NCI-H128 (cell line): ENCODE data around the gene ANAPC13.

Source experiments
- DNase-seq: peaks from one replicate; lab custom pipeline; 2025; ENCODE audit not compliant: unreplicated experiment; lab: John Stamatoyannopoulos, UW

Gene ANAPC13

DNA sequence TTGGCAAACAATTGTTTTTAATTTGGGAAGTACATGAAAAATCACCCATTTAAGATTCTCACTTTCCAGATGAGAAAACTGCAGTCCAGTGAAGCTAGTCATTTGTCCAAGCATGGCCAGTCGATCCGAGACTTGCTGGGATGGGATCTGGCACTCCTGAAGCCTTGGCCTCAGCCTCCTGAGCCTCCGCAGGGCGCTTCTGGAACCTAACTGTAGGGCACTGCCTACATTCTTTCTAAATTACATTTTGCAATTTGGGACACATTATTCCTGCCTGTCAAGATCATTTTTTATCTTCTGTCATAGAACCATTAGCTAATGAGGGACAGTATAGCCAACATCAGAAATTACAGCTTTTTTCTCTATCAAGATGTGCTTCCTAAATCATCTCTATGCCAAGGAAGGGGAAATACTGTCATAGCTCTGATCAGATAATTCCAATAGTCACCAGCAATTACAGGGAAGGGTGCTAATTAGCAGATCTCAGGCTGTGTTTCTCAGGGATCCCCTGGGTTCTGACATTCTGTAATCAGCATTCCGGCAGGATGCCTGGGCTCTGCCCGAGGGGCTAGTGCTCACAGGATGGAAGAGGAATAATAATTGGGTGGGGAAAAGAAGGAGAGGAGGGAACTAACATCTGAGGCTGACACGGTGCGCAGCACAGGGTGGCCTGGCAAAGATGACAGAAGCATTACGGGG lies 28.3 kb downstream of the ANAPC13 start:
- DNase-seq, result no peak

DNA sequence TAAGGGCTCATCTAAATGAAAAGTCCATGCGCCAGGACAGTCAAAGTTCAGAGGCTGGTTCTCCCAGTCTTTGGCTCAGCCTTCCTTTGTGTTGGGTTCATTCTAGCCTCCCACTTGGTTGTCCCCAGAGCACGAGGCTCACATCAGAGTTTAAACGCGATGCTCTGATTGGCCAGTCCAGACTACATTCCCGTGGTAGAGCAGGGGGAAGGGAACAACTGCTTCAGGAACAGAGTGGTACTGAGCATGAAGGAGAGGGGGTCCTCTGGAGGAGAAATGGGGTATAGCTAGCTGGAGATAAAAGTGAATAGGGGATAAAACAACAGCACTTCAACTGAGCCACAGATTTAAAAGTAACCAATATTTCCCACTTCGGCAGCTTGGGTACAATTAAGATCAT lies 32.2 kb downstream of the ANAPC13 start:
- DNase-seq, result no peak

DNA sequence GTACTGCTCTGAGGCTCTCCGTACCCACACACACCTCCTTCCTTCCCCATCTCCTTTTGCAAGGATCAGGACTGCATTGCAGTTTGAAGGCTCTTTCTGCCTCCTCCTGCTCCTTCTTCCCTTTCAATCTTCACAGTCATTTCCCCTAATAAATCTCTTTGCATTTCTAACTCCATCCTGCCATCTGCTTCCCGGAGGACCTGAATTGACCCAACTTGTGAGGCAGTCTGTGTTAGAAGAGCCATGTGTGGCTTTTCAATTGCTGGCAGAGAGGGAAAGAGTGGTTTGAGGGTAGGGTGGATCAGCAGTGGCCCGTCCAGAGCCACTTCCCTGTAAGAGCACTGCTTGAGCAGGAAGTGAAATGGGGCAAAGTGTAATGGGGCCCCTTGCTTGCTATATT lies 35.8 kb downstream of the ANAPC13 start:
- DNase-seq, result no peak

DNA sequence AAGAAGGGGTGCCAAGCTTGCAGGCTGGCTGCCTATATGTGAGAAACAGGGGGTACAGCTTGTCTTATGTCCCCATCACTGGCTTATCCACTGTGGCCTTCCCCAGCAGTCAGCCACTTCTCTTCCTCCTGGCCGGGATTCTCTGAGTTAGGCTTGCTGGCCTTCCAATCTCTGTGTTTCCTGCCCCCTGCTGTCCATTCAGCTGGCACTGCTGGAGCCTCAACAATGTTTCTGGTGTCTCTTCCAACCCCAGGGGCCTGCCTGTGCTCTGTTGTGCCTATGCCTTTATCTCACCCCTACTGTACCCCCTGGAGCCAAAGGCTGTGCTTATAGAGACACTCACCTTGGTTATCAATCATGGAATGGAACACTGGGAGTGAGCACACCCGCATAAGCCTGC lies 36.5 kb downstream of the ANAPC13 start:
- DNase-seq, result no peak

DNA sequence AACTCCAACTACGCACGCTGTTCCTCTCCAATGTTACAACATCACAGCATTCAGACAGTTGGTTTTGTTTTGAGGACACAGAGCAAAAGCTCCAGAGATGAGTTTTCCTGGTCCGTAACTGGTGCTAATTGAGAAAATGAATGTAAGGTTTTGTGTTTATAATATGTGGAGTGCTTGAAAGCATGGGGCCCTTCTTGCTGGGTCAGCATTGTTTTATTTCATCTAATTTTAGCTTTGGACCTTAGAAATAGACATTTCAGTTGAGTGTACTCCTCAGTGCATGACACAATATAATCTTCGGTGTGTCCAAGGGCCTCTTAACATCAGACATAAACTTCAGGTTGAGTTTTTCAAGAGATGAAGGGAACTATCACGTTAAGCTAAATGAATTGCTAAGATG lies 37.1 kb downstream of the ANAPC13 start:
- no peak for DNase-seq

DNA sequence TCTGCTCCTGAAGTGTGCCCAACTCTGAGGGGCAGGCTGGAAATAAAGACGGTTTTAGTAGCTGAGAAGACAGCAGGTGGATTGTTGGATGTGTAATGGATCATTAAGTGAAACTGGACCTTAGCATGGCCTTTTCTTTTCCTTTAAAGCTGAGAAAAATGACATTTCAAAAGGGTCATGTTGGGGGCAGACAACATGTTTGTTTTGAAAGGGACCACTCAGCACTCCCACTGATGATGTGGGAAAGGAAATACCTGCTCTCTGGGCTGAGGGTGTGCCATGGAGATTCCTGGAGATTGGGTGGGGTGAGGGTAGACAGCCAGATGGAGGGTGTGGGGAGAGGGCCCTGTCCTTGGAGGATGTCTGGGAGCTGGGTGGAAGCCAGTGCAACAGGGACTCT lies 38.4 kb downstream of the ANAPC13 start:
- no peak for DNase-seq

DNA sequence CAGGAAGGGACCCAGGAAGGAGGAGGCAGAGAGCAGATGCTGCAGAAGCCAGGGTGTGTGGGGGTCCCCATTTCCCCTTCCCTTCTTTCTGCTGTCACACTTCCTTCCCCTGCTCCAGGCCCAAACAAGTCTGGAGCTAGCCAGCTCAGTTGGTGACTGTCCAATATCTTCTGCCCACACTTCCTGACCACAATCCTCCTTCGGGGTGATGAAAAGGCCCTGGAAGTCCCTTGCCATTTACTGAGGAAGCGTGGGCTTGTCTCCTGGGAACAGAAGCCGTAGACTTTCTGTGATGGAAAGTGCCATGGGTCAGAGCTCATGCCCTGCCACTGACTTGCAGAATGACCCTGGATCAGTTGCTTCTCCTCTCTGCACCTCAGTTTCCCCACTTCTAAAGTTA lies 39.0 kb downstream of the ANAPC13 start:
- DNase-seq, result no peak

DNA sequence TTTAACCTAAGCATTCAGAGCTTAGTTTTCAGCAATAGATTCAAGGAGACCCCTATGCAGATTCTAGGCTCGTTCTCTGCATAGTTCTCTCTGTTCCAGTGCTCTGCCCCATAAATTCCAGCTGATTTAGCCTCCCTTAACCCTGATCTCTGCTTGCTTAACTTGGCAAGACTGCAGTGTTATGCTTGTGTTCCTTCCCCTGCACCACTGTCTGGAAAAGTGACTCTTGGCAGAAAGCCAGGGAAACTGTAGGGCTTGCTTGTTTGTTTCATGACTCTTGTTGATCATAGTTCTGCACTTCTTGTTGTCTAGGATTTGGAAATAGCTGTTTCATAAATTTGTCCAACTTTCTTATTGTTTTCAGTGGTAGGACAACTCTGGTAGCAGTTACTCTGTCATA lies 40.1 kb downstream of the ANAPC13 start:
- DNase-seq, result no peak

DNA sequence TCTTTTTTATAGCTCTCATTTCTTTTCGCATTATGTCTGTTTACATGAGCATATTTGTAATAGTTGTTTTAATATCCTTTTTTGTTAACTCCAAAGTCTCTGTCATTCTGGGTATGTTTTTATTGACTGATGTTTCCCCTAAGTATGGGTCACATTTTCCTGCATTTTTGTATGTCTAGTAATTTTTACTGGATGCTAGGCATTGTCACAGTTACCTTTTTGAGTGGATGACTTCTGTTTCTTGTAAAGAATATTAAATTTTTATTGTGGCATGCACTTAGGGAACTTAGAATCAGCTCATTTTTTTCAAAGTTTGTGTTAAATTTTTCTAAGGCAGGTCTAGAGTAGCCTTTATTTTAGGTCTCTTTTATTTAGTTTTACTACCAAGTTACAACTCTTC lies 40.7 kb downstream of the ANAPC13 start:
- no peak for DNase-seq

DNA sequence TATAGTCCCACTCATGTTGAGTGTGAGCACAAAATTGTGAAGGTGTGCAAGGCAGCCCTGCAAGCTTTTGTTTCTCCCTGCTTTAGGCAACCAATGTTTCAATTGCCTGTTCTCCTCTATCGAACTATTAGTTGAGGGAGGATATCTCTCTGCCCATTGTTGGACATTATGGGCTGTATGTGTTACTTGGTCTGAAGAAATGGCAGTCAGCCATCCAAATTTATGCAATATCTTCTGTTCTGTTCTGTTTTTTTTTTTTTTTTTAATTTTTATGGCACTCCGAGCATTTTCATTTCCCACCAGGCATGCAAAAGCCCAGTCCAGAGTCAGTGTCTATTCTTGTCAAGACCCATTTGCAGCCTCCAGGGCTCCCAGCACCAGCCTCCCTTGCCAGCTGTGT lies 44.0 kb downstream of the ANAPC13 start:
- DNase-seq, result no peak

DNA sequence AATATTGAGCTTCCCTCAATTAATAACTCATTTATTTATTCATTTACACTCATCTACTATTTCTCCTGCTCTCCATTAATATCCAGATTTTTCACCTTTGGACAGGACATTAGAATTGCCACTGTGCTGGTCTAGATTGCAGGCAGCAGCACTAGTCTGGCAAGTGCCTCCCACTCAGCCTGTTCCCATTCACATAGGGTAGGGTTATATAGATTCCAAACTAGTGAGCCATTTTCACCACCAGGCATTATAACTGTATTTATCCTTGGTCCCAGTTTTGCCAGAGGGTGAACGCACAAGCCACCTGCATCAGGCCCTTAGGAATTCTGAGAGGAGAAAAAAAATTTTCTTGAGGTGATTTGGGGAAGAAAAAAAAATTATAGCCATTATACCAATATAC lies 44.5 kb downstream of the ANAPC13 start:
- DNase-seq, result no peak

DNA sequence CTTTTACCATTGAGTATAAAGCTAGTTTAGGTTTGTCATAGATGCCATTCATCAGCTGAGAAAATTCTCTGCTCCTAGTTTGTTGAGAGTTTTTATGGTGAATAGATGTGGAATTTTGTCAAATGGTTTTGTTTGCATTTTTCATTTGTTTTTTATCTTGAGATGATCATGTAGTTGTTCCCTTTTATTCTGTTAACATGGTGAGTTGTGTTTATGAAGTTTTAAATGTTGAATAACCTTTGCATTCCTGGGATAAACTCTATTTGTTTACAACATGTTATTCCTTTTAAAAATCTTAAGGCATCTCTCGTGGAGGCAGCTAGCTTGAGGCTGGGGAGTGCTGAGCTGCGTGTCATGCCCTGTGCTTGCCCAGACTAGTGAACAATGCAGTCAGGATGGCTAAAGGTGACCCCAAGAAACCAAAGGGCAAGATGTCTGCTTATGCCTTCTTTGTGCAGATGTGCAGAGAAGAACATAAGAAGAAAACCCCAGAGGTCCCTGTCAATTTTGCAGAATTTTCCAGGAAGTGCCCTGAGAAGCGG lies 48.5 kb downstream of the ANAPC13 start:
- DNase-seq, result no peak

DNA sequence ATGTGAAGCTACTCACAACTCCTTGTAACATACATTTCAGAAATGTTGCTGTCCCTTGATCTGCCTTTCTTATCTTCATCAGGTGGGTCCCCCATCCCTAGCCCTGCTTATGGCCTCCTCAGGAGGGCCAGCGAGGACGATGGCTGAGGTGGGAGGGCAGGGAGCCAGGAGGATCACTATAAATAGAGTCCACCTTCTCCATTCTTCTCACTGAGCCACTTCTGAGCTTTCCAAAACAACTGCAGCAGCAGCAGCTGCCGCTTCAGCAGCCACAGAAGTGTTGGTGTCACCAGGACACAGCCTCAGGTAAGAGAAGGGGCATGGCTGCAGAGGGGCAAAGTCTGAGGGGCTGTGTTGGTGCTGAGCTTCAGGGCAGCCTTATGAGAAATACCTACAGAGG lies 53.5 kb downstream of the ANAPC13 start:
- DNase-seq, result peak; percentile 49

DNA sequence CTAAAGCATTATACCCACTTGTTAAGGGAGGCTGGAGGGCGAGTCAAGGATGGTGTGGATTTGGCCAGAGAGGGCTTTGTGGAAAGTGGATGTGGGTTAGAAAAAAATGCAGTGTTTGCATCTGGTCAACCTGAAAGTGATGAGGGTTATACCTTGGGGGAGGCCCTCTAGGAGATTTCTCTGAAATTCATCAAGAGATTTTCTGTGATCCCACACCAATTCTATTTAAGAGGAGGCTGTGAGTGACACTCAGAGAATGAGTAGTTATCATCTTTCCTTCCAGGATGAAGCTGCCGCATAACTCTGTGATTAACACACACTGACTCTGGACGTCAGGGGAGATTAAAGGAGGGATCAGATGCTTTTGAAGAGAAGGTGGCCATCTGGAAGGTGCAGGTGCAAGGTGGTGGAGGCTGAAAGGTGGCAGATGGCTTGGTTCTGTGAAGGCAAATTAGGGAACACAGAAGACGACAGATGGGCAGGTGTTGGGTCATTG lies 54.8 kb downstream of the ANAPC13 start:
- peak; percentile 59 for DNase-seq

DNA sequence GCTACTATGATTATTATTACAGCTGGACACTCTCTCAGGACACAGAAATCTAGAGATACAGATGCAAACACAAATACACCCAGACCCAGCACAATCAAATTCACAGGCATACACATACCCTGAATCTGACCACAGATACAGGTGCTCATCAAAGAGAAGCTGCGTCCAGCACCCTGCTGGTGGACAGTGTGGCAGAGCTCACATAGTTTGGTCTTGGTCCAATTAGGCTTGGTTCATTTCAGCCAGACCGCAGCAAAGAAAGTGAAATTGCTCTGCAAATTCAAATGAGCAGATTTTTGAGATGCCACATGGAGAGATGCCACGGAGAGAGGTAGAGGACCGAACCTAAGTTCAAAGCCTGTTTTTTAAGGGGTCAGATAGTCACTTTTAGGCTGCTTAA lies 55.6 kb downstream of the ANAPC13 start:
- DNase-seq, result no peak

DNA sequence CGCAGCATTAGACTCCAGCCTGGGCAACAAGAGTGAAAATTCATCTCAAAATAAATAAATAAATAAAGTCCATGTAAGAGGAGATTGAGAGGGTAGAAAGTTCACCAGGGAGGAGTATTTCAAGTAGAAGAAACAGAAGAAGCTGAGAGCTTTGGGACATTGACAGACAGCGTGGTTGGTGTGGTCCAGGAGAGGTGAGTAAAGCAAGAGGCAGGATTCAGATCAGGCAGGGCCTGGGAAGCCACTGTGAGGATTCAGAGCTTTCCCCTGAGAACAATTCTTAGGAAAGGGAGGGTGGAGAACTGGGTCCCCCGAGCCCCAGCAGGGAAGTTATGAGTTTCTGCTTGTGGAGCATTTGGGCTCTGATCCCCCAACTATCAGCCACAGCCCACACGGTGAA lies 57.4 kb downstream of the ANAPC13 start:
- no peak for DNase-seq
